AG09309 (cell line): ENCODE data around the gene BABAM2.

Source experiments
- DNase-seq: peaks from one replicate; pipeline ENCODE4 v3.0.0-alpha.2; 2010; ENCODE audit warnings: low read depth
- H3K4me3 ChIP-seq: 2 replicates; pipeline ENCODE4 v1.5.1; 2011; ENCODE audit warnings: mild to moderate bottlenecking, low read depth, low read length, moderate library complexity; ENCODE audit not compliant: control insufficient read depth
- CTCF ChIP-seq: IDR thresholded peaks from 2 replicates; pipeline ENCODE4 v1.5.1; 2011; ENCODE audit warnings: mild to moderate bottlenecking, low read depth, low read length, inconsistent platforms; ENCODE audit not compliant: insufficient read depth, control insufficient read depth; ENCODE audit errors: missing control alignments

Gene BABAM2

GRCh38 chr2:27915191-27915590 lies 24.7 kb downstream of the BABAM2 start:
- no peak for TF ChIP-seq CTCF
- no peak overlapping the region for H3K4me3 ChIP-seq
- DNase-seq, result no peak

- DNase-seq, result no peak
Measured at GRCh38 chr2:27915874-27916273, 25.3 kb downstream of the BABAM2 start.

GRCh38 chr2:27916293-27916995 lies 25.9 kb downstream of the BABAM2 start:
- no peak for DNase-seq
- no peak for TF ChIP-seq CTCF
- no peak overlapping the region for H3K4me3 ChIP-seq

More at GRCh38 chr2:27915874-27916273, 25.3 kb downstream of the BABAM2 start:
- no peak overlapping the region for H3K4me3 ChIP-seq
- TF ChIP-seq CTCF, result no peak

- DNase-seq, result no peak
- H3K4me3 ChIP-seq, result no peak overlapping the region
- no peak for TF ChIP-seq CTCF
Measured at GRCh38 chr2:27920148-27920885, 29.8 kb downstream of the BABAM2 start.

- H3K4me3 ChIP-seq, result no peak overlapping the region
- no peak for TF ChIP-seq CTCF
- no peak for DNase-seq
Measured at GRCh38 chr2:27921424-27921823, 30.9 kb downstream of the BABAM2 start.

- no peak overlapping the region for H3K4me3 ChIP-seq
- no peak for TF ChIP-seq CTCF
- DNase-seq, result no peak
Measured at GRCh38 chr2:27921880-27922547, 31.5 kb downstream of the BABAM2 start.
